ENCODE data around the gene GUCY2F.

The GUCY2F gene

DNA sequence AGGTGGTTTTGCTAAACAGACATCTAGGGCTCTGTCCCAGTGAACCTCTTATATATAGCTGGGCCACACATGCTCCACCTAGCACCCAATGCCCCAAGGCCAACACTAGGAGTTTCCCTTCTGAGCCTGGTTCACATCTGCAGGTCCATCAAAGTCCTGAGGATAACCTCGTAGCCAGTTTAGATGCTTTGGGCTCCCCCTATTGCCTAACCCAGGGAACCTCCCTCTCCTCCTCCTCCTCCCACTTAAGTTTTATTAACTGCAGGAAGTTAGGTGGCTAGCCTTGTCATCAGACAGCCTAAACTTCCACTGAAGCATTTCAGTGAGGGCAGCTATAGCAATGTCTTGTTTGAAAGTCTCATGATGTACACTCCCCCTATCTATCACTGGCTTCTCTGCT, 88.0 kb downstream of the GUCY2F start:
- H3K4me1 Mint-ChIP-seq = peaks cover 53% of the 10 kb centered on the region
- H3K27ac Mint-ChIP-seq = peak overlapping the region; percentile 38

DNA sequence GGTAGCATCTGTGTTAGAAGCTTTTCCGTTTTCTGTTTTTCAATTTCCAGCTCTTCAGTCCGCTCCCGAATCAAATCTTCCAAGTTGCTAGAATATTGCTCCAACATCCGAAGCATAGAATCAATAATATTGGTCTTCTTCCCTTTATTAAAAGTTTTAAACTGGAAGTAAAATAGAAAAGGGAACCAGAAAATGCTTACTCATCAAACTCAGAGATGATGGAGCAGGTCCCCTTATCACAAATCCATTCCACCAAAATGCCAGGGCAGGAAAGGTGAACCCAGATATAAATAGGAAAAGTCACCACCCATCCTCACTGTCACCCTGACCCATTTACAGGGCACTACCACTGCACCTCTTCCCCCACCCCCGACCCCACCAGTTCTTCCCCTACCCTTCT, 89.0 kb downstream of the GUCY2F start:
- Mint-ChIP-seq H3K27me3 (ENCODE audit: low read depth, poor library complexity) (no peaks in the 10 kb centered on the region), H3K36me3 (ENCODE audit: low read depth) (no peaks in the 10 kb centered on the region), H3K4me1 (peaks cover 43% of the 10 kb centered on the region), H3K9me3 (no peaks in the 10 kb centered on the region), H3K27ac (no peak overlapping the region), H3K4me3 (no peak overlapping the region)
- TF ChIP-seq CTCF (IDR thresholded peaks at IDR 0.05) = no peak
- no peak for DNase-seq

More for the DNA sequence above, 88.0 kb downstream of the GUCY2F start:
- Mint-ChIP-seq H3K27me3 (ENCODE audit: low read depth, poor library complexity) (no peaks in the 10 kb centered on the region), H3K9me3 (no peaks in the 10 kb centered on the region), H3K36me3 (ENCODE audit: low read depth) (no peaks in the 10 kb centered on the region), H3K4me3 (no peak overlapping the region)
- DNase-seq = peak; percentile 8
- TF ChIP-seq CTCF (IDR thresholded peaks at IDR 0.05) = peak; percentile 12

DNA sequence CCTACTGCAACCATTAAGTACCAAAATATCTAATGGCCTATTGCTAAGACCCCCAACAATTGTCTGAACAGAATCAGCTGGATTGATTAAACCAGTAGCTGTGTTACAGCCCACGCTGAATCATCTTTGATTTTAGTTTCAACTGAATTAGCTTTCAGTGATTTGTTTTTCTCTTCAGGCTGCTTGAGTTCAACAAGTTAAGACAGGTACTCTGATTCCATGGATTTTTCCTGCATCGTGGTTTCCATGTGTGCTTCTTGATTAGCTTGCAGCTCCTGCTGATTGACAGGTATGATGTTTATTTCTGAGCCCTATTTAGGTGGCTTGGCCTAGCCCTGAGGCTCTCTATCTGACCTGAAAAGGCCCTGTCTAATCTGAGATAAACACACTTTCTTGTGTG, 91.3 kb downstream of the GUCY2F start:
- TF ChIP-seq CTCF (IDR thresholded peaks at IDR 0.05) = no peak
- Mint-ChIP-seq H3K27me3 (ENCODE audit: low read depth, poor library complexity) (no peaks in the 10 kb centered on the region), H3K27ac (no peak overlapping the region), H3K4me1 (peaks cover 28% of the 10 kb centered on the region), H3K36me3 (ENCODE audit: low read depth) (no peaks in the 10 kb centered on the region), H3K4me3 (no peak overlapping the region), H3K9me3 (no peaks in the 10 kb centered on the region)
- no peak for DNase-seq

GRCh38 chrX:109389917-109390316, 92.0 kb downstream of the GUCY2F start:
- no peak for TF ChIP-seq CTCF (IDR thresholded peaks at IDR 0.05)
- Mint-ChIP-seq H3K27me3 (ENCODE audit: low read depth, poor library complexity) (no peaks in the 10 kb centered on the region), H3K27ac (peak overlapping the region; percentile 21), H3K36me3 (ENCODE audit: low read depth) (no peaks in the 10 kb centered on the region), H3K4me3 (no peak overlapping the region), H3K4me1 (peaks cover 27% of the 10 kb centered on the region), H3K9me3 (no peaks in the 10 kb centered on the region)
- no peak for DNase-seq

DNA sequence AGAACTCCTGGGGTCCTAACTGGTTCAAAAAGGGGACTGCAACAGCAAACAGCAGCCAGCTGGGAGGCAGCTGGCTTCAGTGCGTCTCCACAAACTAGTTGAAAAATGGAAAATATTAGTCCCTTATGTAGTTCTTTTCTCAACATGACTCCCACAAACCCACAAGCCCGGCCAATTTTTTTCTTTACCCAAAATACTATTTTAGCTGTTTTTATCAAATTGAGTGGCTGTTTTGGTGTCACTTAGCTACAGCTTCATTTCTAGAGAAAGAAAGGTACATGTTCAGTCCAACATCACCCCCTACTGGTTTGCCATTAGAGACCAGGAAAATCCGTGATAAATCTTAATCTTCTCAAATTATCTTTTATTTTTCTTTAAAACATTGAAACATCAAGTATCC, 97.2 kb downstream of the GUCY2F start:
- H3K4me1 Mint-ChIP-seq = peaks cover under 1% of the 10 kb centered on the region
- no peaks in the 10 kb centered on the region for H3K27me3 Mint-ChIP-seq (ENCODE audit: low read depth, poor library complexity)
- peak; percentile 8 for DNase-seq
- H3K9me3 Mint-ChIP-seq = no peaks in the 10 kb centered on the region
- no peak overlapping the region for H3K4me3 Mint-ChIP-seq
- peak; percentile 78 for TF ChIP-seq CTCF (IDR thresholded peaks at IDR 0.05)
- no peak overlapping the region for H3K27ac Mint-ChIP-seq
- H3K36me3 Mint-ChIP-seq (ENCODE audit: low read depth) = no peaks in the 10 kb centered on the region

DNA sequence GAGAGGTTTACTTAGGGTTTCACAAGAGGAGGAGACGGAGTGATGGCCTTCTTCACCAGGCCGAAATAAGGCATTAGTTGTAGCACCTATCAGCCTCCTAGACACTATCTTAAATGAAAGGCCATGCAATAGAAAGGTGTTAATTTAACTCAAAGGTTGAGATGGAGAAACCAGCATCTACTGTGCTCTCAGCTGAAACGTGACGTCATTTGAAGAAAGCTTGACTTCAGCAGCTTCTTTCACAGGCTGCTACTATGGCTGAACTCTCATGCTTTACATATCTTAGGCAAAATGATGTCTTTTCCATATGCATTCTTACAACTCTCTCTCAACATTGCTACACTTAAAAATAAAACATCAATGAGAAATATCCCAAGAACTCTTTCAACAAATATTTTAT, 99.6 kb downstream of the GUCY2F start:
- Mint-ChIP-seq H3K36me3 (ENCODE audit: low read depth) (no peaks in the 10 kb centered on the region), H3K27ac (no peak overlapping the region), H3K9me3 (no peaks in the 10 kb centered on the region), H3K27me3 (ENCODE audit: low read depth, poor library complexity) (no peaks in the 10 kb centered on the region), H3K4me3 (no peak overlapping the region), H3K4me1 (no peaks in the 10 kb centered on the region)
- DNase-seq = no peak
- no peak for TF ChIP-seq CTCF (IDR thresholded peaks at IDR 0.05)
